ENCODE measurements around the gene FCN3. TPM values are rescaled to one million over a fixed set of nuclear protein-coding genes. Genes with fewer than 3 reads are reported as not detected.

FCN3 gene
- total and polyA plus RNA-seq, 4 experiments from 2014 or later: not detected

DNA sequence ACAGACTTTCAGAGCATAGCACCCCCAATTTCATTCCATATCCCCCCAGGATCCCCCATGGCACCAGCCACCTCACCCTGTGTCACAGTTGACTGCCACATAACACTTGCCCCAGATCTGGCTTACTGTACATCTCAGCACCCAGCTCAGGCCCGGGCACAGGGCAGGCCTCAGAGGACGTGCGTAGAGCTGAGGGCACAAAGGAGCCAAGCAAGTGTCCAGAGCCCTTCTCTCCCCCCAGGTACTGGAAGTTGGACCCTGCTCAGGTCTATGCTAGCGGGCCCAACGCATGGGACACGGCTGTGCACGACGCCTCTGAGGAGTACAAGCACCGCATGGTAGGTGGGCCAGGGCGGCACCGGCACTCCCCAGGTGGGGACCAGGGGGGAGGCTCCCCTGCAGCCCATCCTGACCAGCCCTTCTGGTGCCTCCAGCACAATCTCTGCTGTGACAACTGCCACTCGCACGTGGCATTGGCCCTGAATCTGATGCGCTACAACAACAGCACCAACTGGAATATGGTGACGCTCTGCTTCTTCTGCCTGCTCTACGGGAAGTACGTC is 40.8 kb downstream of the FCN3 start:
- H3K36me3 ChIP-seq (ENCODE audit: insufficient read depth, low read length): peaks cover 50% of the 10 kb centered on the region
- DNase-seq: no peak
- Mint-ChIP-seq H3K27ac (peak overlapping the region in 3 of 7 donors; percentile 22 to 73 (median 63)), H3K4me1 (peaks cover 13 to 40% (median 27%) of the 10 kb centered on the region in 4 donors), H3K27me3 (no peaks in the 10 kb centered on the region), H3K36me3 (peaks cover 8 to 48% of the 10 kb centered on the region in 2 donors), H3K9me3 (peaks cover 0 to 2% (median 0%) of the 10 kb centered on the region in 8 donors), H3K4me3 (no peak overlapping the region)
- ChIA-PET CTCF (ENCODE audit: partially characterized antibody) (interaction anchor here (0.6 to 6.2 kb wide), 17 partner anchors 7 to 103 kb away, joined by 3 to 130 read pairs (median 7); partner anchors contain the start of genes CD164L2, GPR3, MAP3K6 and SYTL1), POLR2A (ENCODE audit: partially characterized antibody) (interaction anchor here (0.8 to 3.2 kb wide), 4 partner anchors 8 to 338 kb away, joined by 3 to 25 read pairs (median 12); partner anchors contain the start of genes IFI6 and SYTL1)
- H3K27me3 ChIP-seq (ENCODE audit: insufficient read depth, low read length): no peaks in the 10 kb centered on the region
- intact Hi-C loops (cut with micrococcal nuclease): no loop called here
- peaks cover 22% of the 10 kb centered on the region for H3K4me1 ChIP-seq (ENCODE audit: insufficient read depth, low read length)
- no peak overlapping the region for H3K4me3 ChIP-seq (ENCODE audit: low read length in 2 of 2)
- no peak overlapping the region for H3K27ac ChIP-seq (ENCODE audit: low read depth, low read length)
- H3K9me3 ChIP-seq (ENCODE audit: control insufficient read depth in 1 of 2, low read length in 2 of 2): no peaks in the 10 kb centered on the region

DNA sequence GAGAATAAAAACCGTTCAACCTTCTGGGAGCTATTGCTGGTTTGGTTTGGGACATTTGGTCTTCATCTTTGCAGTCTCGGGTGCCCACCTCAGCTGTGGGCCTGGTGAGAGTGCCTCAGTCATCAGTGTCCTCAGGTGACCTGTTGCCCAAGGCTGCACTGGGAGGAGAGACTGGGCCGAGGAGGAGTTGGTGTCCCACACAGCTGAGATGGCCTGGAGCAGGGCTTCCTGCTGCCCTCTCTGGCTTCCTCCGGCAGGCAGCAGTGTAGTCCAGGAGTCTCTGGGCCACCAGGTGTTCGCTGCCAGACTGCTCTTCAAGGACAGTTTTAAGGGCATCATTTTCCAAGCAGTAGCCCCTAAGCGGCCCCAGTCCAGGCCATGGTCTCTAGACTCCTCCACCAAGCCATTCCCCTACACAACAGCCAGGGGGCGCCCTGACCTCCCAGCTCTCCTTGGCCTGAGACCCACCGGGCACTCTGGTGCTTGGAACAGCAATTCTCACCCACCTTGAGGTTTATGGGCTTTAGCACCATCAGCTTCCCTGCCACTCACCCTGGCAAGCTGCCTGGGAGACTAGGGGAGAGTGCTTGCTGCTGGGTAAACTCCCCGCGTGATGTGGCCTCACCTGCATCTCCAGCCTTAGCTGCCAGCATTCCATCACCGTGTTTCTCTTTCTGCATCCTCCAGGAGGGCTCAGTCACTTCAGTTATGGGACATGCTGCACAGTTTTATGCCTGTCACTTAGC is 41.9 kb downstream of the FCN3 start:
- DNase-seq: peak; percentile 54 to 65 (median 58)
- ChIA-PET CTCF (ENCODE audit: partially characterized antibody) (interaction anchor here (0.7 to 6.2 kb wide), 25 partner anchors 8 to 274 kb away, joined by 3 to 130 read pairs (median 6); partner anchors contain the start of genes CD164L2, GPR3, MAP3K6 and SYTL1), POLR2A (ENCODE audit: partially characterized antibody) (interaction anchor here (0.8 to 3.2 kb wide), 9 partner anchors 9 to 339 kb away, joined by 3 to 25 read pairs (median 6); partner anchors contain the start of genes IFI6 and SYTL1)
- H3K4me3 ChIP-seq (ENCODE audit: low read length in 2 of 2): no peak overlapping the region
- no peaks in the 10 kb centered on the region for H3K27me3 ChIP-seq (ENCODE audit: insufficient read depth, low read length)
- Mint-ChIP-seq H3K27me3 (no peaks in the 10 kb centered on the region), H3K4me1 (peaks cover 22 to 48% (median 34%) of the 10 kb centered on the region in 4 donors), H3K9me3 (peaks cover 0 to 2% (median 0%) of the 10 kb centered on the region in 8 donors), H3K4me3 (peak overlapping the region in 2 of 8 donors; percentile 7 to 25), H3K27ac (peak overlapping the region in 6 of 7 donors; percentile 5 to 75 (median 61)), H3K36me3 (peaks cover 8 to 55% of the 10 kb centered on the region in 2 donors)
- peak overlapping the region; percentile 10 for H3K27ac ChIP-seq (ENCODE audit: low read depth, low read length)
- peaks cover 33% of the 10 kb centered on the region for H3K4me1 ChIP-seq (ENCODE audit: insufficient read depth, low read length)
- intact Hi-C loops (cut with micrococcal nuclease): loop anchor here (1.0 kb wide), 1 partner anchor 56 kb away; no protein-coding TSS in a partner anchor
- peaks cover 60% of the 10 kb centered on the region for H3K36me3 ChIP-seq (ENCODE audit: insufficient read depth, low read length)
- no peaks in the 10 kb centered on the region for H3K9me3 ChIP-seq (ENCODE audit: control insufficient read depth in 1 of 2, low read length in 2 of 2)

DNA sequence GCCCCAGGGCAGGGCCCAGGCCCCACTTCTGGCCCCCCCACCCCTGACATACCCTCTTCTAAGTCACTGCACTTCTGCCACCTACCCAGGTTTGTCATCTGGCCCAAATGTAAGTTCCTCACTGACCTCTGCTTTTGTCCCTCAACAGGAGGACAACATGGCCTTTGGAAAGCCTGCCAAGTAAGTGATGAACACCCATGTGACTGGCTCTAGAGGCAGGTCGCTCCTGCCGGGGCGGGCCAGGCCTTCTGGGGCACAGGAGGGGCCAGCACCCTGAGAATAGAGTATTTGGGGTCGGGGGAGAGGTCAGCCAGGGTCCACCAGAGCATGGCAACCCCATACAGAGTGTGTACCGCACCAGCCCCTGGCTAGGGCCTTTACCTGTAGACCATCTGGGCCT is 42.7 kb downstream of the FCN3 start:
- intact Hi-C loops (cut with micrococcal nuclease): loop anchor here (1.0 kb wide), 1 partner anchor 56 kb away; no protein-coding TSS in a partner anchor
- Mint-ChIP-seq H3K9me3 (peaks cover 0 to 2% (median 0%) of the 10 kb centered on the region in 8 donors), H3K36me3 (peaks cover 8 to 56% of the 10 kb centered on the region in 2 donors), H3K27me3 (no peaks in the 10 kb centered on the region), H3K4me1 (peaks cover 24 to 54% (median 37%) of the 10 kb centered on the region in 4 donors), H3K27ac (peak overlapping the region in 4 of 7 donors; percentile 22 to 75 (median 61)), H3K4me3 (no peak overlapping the region)
- Histone ChIP-seq H3K9me3 (ENCODE audit: control insufficient read depth in 1 of 2, low read length in 2 of 2) (no peaks in the 10 kb centered on the region), H3K4me3 (ENCODE audit: low read length in 2 of 2) (no peak overlapping the region), H3K27ac (ENCODE audit: low read depth, low read length) (no peak overlapping the region), H3K36me3 (ENCODE audit: insufficient read depth, low read length) (peaks cover 63% of the 10 kb centered on the region), H3K4me1 (ENCODE audit: insufficient read depth, low read length) (peaks cover 38% of the 10 kb centered on the region), H3K27me3 (ENCODE audit: insufficient read depth, low read length) (no peaks in the 10 kb centered on the region)
- CTCF ChIA-PET (ENCODE audit: partially characterized antibody): interaction anchor here (0.6 to 6.2 kb wide), 19 partner anchors 9 to 275 kb away, joined by 3 to 130 read pairs (median 7); partner anchors contain the start of genes CD164L2, GPR3, MAP3K6 and SYTL1
- POLR2A ChIA-PET (ENCODE audit: partially characterized antibody): interaction anchor here (0.9 to 3.2 kb wide), 6 partner anchors 9 to 55 kb away, joined by 3 to 25 read pairs (median 6); partner anchors contain the start of gene SYTL1
- no peak for DNase-seq

DNA sequence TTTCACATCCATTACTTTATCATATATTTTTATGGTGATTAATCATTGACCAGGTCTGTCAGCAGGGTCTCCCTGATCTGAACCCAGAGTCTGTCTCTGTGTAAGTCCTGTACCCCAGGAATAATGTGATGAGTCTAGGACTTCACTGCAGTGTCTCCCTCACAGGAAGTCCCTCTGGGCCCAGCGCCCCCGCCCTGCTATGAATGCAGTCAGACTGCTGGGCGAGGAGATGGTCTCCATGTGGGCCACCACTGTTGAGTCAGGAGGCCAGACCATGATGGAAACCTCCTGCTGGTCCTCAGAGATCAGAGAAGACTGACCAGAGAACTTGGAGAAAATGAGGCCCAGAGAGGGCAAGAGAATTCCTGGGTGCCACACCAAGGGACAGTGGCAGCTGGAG is 43.2 kb downstream of the FCN3 start:
- Mint-ChIP-seq H3K4me1 (peaks cover 27 to 59% (median 42%) of the 10 kb centered on the region in 4 donors), H3K36me3 (peaks cover 8 to 56% of the 10 kb centered on the region in 2 donors), H3K4me3 (no peak overlapping the region), H3K27ac (peak overlapping the region in 1 of 7 donors; percentile 62), H3K9me3 (peaks cover 0 to 2% (median 0%) of the 10 kb centered on the region in 8 donors), H3K27me3 (no peaks in the 10 kb centered on the region)
- H3K27ac ChIP-seq (ENCODE audit: low read depth, low read length): no peak overlapping the region
- H3K9me3 ChIP-seq (ENCODE audit: control insufficient read depth in 1 of 2, low read length in 2 of 2): no peaks in the 10 kb centered on the region
- H3K4me3 ChIP-seq (ENCODE audit: low read length in 2 of 2): no peak overlapping the region
- intact Hi-C loops (cut with micrococcal nuclease): no loop called here
- peaks cover 43% of the 10 kb centered on the region for H3K4me1 ChIP-seq (ENCODE audit: insufficient read depth, low read length)
- DNase-seq: no peak
- H3K36me3 ChIP-seq (ENCODE audit: insufficient read depth, low read length): peaks cover 58% of the 10 kb centered on the region
- H3K27me3 ChIP-seq (ENCODE audit: insufficient read depth, low read length): no peaks in the 10 kb centered on the region
- ChIA-PET POLR2A (ENCODE audit: partially characterized antibody) (interaction anchor here (2.4 to 3.2 kb wide), 2 partner anchors 11 to 26 kb away, joined by 19 to 25 read pairs; partner anchors contain the start of gene SYTL1), CTCF (ENCODE audit: partially characterized antibody) (interaction anchor here (1.7 to 6.2 kb wide), 9 partner anchors 8 to 63 kb away, joined by 4 to 130 read pairs (median 32); partner anchors contain the start of genes CD164L2, GPR3, MAP3K6 and SYTL1)

DNA sequence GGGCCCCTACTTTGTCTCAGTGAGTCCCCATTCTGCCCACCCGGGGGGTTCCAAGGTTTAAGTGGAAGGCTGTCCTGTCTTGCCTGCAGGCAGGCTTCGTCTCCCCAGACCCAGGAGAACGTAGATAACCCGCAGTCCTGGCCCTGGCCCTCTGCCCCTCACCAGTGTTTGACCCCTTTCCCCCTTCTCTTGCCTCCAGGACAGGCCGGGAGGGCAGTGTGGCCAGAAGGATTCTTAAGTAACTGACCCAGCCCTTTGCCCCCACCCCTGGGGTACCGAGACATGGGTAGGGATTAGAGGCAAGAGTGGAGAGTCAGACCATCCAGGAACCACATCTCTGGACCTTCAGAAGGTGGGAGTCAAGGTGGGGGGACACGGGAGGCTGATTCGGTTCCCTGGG is 43.8 kb downstream of the FCN3 start:
- H3K4me3 Mint-ChIP-seq: no peak overlapping the region
- peaks cover 11 to 60% of the 10 kb centered on the region in 2 donors for H3K36me3 Mint-ChIP-seq
- no peaks in the 10 kb centered on the region for H3K27me3 ChIP-seq (ENCODE audit: insufficient read depth, low read length)
- H3K9me3 Mint-ChIP-seq: peaks cover 0 to 2% (median 0%) of the 10 kb centered on the region in 8 donors
- peak overlapping the region in 3 of 7 donors; percentile 32 to 51 (median 43) for H3K27ac Mint-ChIP-seq
- no peak for DNase-seq
- peaks cover 55% of the 10 kb centered on the region for H3K36me3 ChIP-seq (ENCODE audit: insufficient read depth, low read length)
- H3K4me1 ChIP-seq (ENCODE audit: insufficient read depth, low read length): peaks cover 49% of the 10 kb centered on the region
- H3K27me3 Mint-ChIP-seq: no peaks in the 10 kb centered on the region
- POLR2A ChIA-PET (ENCODE audit: partially characterized antibody): interaction anchor here (1.2 kb wide), 1 partner anchor 24 kb away, joined by 3 read pairs; no protein-coding TSS in a partner anchor
- CTCF ChIA-PET (ENCODE audit: partially characterized antibody): interaction anchor here (1.3 to 6.2 kb wide), 2 partner anchors 30 to 33 kb away, joined by 3 to 42 read pairs; no protein-coding TSS in a partner anchor
- no peak overlapping the region for H3K4me3 ChIP-seq (ENCODE audit: low read length in 2 of 2)
- H3K9me3 ChIP-seq (ENCODE audit: control insufficient read depth in 1 of 2, low read length in 2 of 2): no peaks in the 10 kb centered on the region
- intact Hi-C loops (cut with micrococcal nuclease): no loop called here
- H3K4me1 Mint-ChIP-seq: peaks cover 29 to 65% (median 48%) of the 10 kb centered on the region in 4 donors
- H3K27ac ChIP-seq (ENCODE audit: low read depth, low read length): no peak overlapping the region

DNA sequence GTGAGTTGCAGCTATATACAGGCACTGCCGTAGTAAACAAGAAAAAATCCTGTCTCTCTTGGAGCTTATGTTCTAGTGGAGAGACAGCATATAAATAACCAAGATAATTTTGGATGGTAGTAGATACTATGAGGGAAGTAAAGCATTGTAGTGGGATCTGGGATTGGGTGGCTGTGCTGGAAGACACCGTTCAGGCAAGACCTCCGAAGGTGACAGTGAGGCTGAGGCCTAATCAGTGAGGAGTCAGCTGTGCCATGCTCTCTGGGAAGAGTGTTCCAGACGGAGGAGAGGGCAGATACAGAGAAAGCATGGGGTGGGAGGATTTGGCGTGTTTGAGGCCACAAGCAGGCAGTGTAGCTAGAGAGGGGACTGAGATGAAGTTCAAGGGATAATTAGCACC is 46.7 kb downstream of the FCN3 start:
- Histone ChIP-seq H3K27ac (ENCODE audit: low read depth, low read length) (no peak overlapping the region), H3K4me3 (ENCODE audit: low read length in 2 of 2) (no peak overlapping the region), H3K36me3 (ENCODE audit: insufficient read depth, low read length) (peaks cover 50% of the 10 kb centered on the region), H3K27me3 (ENCODE audit: insufficient read depth, low read length) (no peaks in the 10 kb centered on the region), H3K4me1 (ENCODE audit: insufficient read depth, low read length) (peaks cover 73% of the 10 kb centered on the region), H3K9me3 (ENCODE audit: control insufficient read depth in 1 of 2, low read length in 2 of 2) (no peaks in the 10 kb centered on the region)
- peak overlapping the region in 4 of 7 donors; percentile 43 to 92 (median 66) for H3K27ac Mint-ChIP-seq
- peaks cover 41 to 87% (median 63%) of the 10 kb centered on the region in 4 donors for H3K4me1 Mint-ChIP-seq
- intact Hi-C loops (cut with micrococcal nuclease): no loop called here
- H3K36me3 Mint-ChIP-seq: peaks cover 8 to 60% of the 10 kb centered on the region in 2 donors
- no peak for DNase-seq
- no peaks in the 10 kb centered on the region for H3K27me3 Mint-ChIP-seq
- ChIA-PET POLR2A (ENCODE audit: partially characterized antibody) (interaction anchor here (1.0 to 8.8 kb wide), 3 partner anchors 8 to 73 kb away, joined by 3 to 61 read pairs (median 5); partner anchors contain the start of gene SYTL1), CTCF (ENCODE audit: partially characterized antibody) (interaction anchor here (1.3 to 3.3 kb wide), 5 partner anchors 28 to 60 kb away, joined by 3 to 15 read pairs (median 14); no protein-coding TSS in a partner anchor)
- peak overlapping the region in 1 of 8 donors; percentile 54 for H3K4me3 Mint-ChIP-seq
- H3K9me3 Mint-ChIP-seq: no peaks in the 10 kb centered on the region

Data from CD4-positive, alpha-beta memory T cell (primary cell).